OCI-LY3 (cell line): ENCODE data around the gene HINT3.

Experiments
- H2AFZ ChIP-seq: fragments of 200-600, 300-600 bp; shearing (Covaris generic); 2 replicates; pipeline ENCODE4 v1.6.0; 2014; ENCODE audit warnings: antibody characterized with exemption, low read depth, low read length
- H3K27ac ChIP-seq: fragments of 200-600, 300-600 bp; sonication (generic); 2 replicates; pipeline ENCODE4 v1.5.1; 2014; ENCODE audit warnings: mild to moderate bottlenecking, low read length, moderate library complexity, mixed read lengths
- H3K27me3 ChIP-seq: fragments of 200-600, 300-600 bp; sonication (generic); 2 replicates; pipeline ENCODE4 v1.6.1; 2014; ENCODE audit warnings: low read depth, low read length, mixed read lengths
- H3K36me3 ChIP-seq: fragments of 200-600, 300-600 bp; sonication (generic); replicated peaks from 2 replicates; pipeline ENCODE3; 2014; ENCODE audit warnings: low read depth, low read length, mixed read lengths
- H3K4me1 ChIP-seq: fragments of 300-600, 200-600 bp; sonication (generic); 2 replicates; pipeline ENCODE4 v1.6.1; 2014; ENCODE audit warnings: low read length, mixed read lengths
- H3K4me2 ChIP-seq: fragments of 200-600, 300-600 bp; sonication (generic); 2 replicates; pipeline ENCODE4 v1.6.1; 2014; ENCODE audit warnings: low read length, mixed read lengths
- H3K4me3 ChIP-seq: fragments of 300-600, 200-600 bp; sonication (generic); 2 replicates; pipeline ENCODE4 v1.5.1; 2014; ENCODE audit warnings: antibody characterized with exemption, mild to moderate bottlenecking, low read length, moderate library complexity
- H3K79me2 ChIP-seq: fragments of 300-600, 200-600 bp; shearing (Covaris generic); 2 replicates; pipeline ENCODE4 v1.6.1; 2014; ENCODE audit warnings: mild to moderate bottlenecking, low read length, mixed read lengths
- H3K9ac ChIP-seq: fragments of 300-600, 200-600 bp; shearing (Covaris generic); 2 replicates; pipeline ENCODE4 v1.6.0; 2014; ENCODE audit warnings: mild to moderate bottlenecking, low read length, moderate library complexity
- H3K9me3 ChIP-seq: fragments of 200-600, 300-600 bp; shearing (Covaris generic); 2 replicates; pipeline ENCODE4 v1.6.1; 2014; ENCODE audit warnings: low read length, mixed read lengths; ENCODE audit not compliant: insufficient read depth
- H4K20me1 ChIP-seq: fragments of 200-600, 300-600 bp; sonication (generic); 2 replicates; pipeline ENCODE4 v1.6.1; 2016; ENCODE audit warnings: low read length, mixed read lengths; ENCODE audit not compliant: insufficient read depth
- CTCF ChIP-seq: fragments of 200-600, 300-600 bp; sonication (generic); IDR thresholded peaks from 2 replicates; pipeline ENCODE4 v1.5.1; 2014; ENCODE audit warnings: antibody characterized with exemption, low read length, low read depth
- EZH2phosphoT487 ChIP-seq: fragments of 200-600 bp; shearing (Covaris generic); IDR thresholded peaks from 2 replicates; pipeline ENCODE4 v1.6.1; 2018; ENCODE audit warnings: antibody characterized with exemption, mixed run types, low read depth

The HINT3 gene

GRCh38 chr6:125952764-125953501, 3.6 kb upstream of the HINT3 start:
- no peaks in the 10 kb centered on the region for H3K36me3 ChIP-seq
- H3K4me1 ChIP-seq = peaks cover 20% of the 10 kb centered on the region
- peak overlapping the region; percentile 72 for H3K4me3 ChIP-seq
- H3K27ac ChIP-seq = no peak overlapping the region
- H2AFZ ChIP-seq = peak overlapping the region; percentile 78
- no peaks in the 10 kb centered on the region for H3K27me3 ChIP-seq
- H3K79me2 ChIP-seq = peaks cover 11% of the 10 kb centered on the region
- peak; percentile 54 for TF ChIP-seq CTCF
- TF ChIP-seq EZH2phosphoT487 = no peak
- H4K20me1 ChIP-seq = no peaks in the 10 kb centered on the region
- peak overlapping the region; percentile 78 for H3K4me2 ChIP-seq
- no peaks in the 10 kb centered on the region for H3K9me3 ChIP-seq
- H3K9ac ChIP-seq = 0 out of 2 replicates have a peak overlapping the region, but pooled peaks have one; percentile 5

GRCh38 chr6:125953502-125953875, 3.1 kb upstream of the HINT3 start:
- peaks cover 23% of the 10 kb centered on the region for H3K4me1 ChIP-seq
- peak; percentile 37 for TF ChIP-seq CTCF
- TF ChIP-seq EZH2phosphoT487 = no peak
- no peaks in the 10 kb centered on the region for H3K36me3 ChIP-seq
- H3K4me2 ChIP-seq = peak overlapping the region; percentile 78
- H4K20me1 ChIP-seq = no peaks in the 10 kb centered on the region
- H3K4me3 ChIP-seq = peak overlapping the region; percentile 72
- no peaks in the 10 kb centered on the region for H3K9me3 ChIP-seq
- no peaks in the 10 kb centered on the region for H3K27me3 ChIP-seq
- no peak overlapping the region for H3K27ac ChIP-seq
- peaks cover 17% of the 10 kb centered on the region for H3K79me2 ChIP-seq
- 0 out of 2 replicates have a peak overlapping the region, but pooled peaks have one; percentile 5 for H3K9ac ChIP-seq
- H2AFZ ChIP-seq = peak overlapping the region; percentile 78

DNA sequence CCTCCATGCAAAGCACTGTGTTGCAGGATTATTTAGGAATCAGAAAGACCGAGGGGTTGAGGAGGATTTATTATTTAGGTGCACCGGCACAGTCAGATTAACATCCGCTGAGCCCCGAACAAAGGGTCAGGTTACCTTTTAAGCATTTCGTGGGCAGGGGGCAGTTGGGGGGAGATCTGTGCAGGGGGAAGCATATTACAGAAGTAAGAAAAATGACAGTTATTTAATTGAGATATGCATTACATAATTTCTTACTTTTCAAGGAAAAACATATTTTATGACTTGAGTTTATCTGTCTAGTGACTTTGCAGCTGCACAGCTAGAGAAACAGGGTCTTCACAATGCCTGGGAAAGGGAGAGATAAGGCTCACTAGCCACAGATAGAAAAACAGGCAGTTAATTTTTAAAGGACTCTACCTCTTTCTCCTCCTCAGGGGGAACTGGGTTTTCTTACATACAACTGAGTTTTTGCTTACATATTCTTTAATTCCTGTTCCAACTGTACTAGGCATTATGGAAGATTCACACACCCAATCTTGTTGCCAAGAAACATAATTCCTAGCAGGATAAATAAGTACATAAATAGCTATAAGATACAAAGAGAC, 1.7 kb upstream of the HINT3 start:
- Histone ChIP-seq H3K36me3 (no peaks in the 10 kb centered on the region), H3K79me2 (peaks cover 21% of the 10 kb centered on the region), H3K9ac (no peak overlapping the region), H3K4me3 (no peak overlapping the region), H3K27me3 (no peaks in the 10 kb centered on the region), H3K9me3 (no peaks in the 10 kb centered on the region), H3K4me1 (peaks cover 23% of the 10 kb centered on the region), H4K20me1 (no peaks in the 10 kb centered on the region), H2AFZ (no peak overlapping the region), H3K4me2 (no peak overlapping the region), H3K27ac (no peak overlapping the region)
- no peak for TF ChIP-seq CTCF
- TF ChIP-seq EZH2phosphoT487 = no peak

- H3K4me2 ChIP-seq = peak overlapping the region; percentile 94
- TF ChIP-seq EZH2phosphoT487 (no peak), CTCF (no peak)
- peak overlapping the region; percentile 67 for H3K9ac ChIP-seq
- peaks cover 21% of the 10 kb centered on the region for H3K79me2 ChIP-seq
- H2AFZ ChIP-seq = peak overlapping the region; percentile 51; the same call in 1 of the 2 replicates
- no peaks in the 10 kb centered on the region for H4K20me1 ChIP-seq
- no peaks in the 10 kb centered on the region for H3K27me3 ChIP-seq
- H3K36me3 ChIP-seq = no peaks in the 10 kb centered on the region
- H3K27ac ChIP-seq = no peak overlapping the region
- peaks cover 23% of the 10 kb centered on the region for H3K4me1 ChIP-seq
- peak overlapping the region; percentile 93 for H3K4me3 ChIP-seq
- H3K9me3 ChIP-seq = no peaks in the 10 kb centered on the region
Measured at GRCh38 chr6:125955973-125956372, 597 bp upstream of the HINT3 start.
